Activated CD8-positive, alpha-beta T cell treated with anti-CD3 and anti-CD28 coated beads for 36 hours (primary cell): ENCODE results near the gene SMAD4. TPM values are rescaled to one million over a fixed set of nuclear protein-coding genes. Genes with fewer than 3 reads are reported as not detected.

ENCODE experiments used
- ATAC-seq: fragments of 200-7000 bp; cut with Tn5 transposase; one replicate; pipeline ENCODE4 v1.10.0; 2021; ENCODE audit warnings: mild to moderate bottlenecking, moderate library complexity
- CTCF ChIA-PET: fragments of 350-600 bp; sonication (Branson Sonifier 250); formaldehyde crosslinking; loops from one replicate; lab custom pipeline; 2021; ENCODE audit warnings: antibody characterized with exemption; lab: Charles Lee
- POLR2A ChIA-PET: fragments of 350-600 bp; sonication (Branson Sonifier 250); formaldehyde crosslinking; loops from one replicate; lab custom pipeline; 2021; ENCODE audit warnings: antibody characterized with exemption; lab: Charles Lee
- DNase-seq: peaks from one replicate; pipeline ENCODE4 v3.0.0-alpha.2; 2020
- H3K27ac Mint-ChIP-seq: one replicate; pipeline ENCODE4 v1.8.0; 2021; ENCODE audit warnings: mild to moderate bottlenecking, mixed read lengths
- H3K27me3 Mint-ChIP-seq: one replicate; pipeline ENCODE4 v1.8.0; 2021; ENCODE audit warnings: mixed read lengths
- H3K36me3 Mint-ChIP-seq: one replicate; pipeline ENCODE4 v1.8.0; 2021; ENCODE audit warnings: low read depth, mixed read lengths
- H3K4me1 Mint-ChIP-seq: one replicate; pipeline ENCODE4 v1.8.0; 2021; ENCODE audit warnings: low read depth, mixed read lengths
- H3K4me3 Mint-ChIP-seq: one replicate; pipeline ENCODE4 v1.8.0; 2021; ENCODE audit warnings: mild to moderate bottlenecking, moderate library complexity, mixed read lengths
- H3K9me3 Mint-ChIP-seq: one replicate; pipeline ENCODE4 v1.8.0; 2021; ENCODE audit warnings: mixed read lengths
- intact Hi-C: fragments of 100-400 bp; cut with micrococcal nuclease; formaldehyde crosslinking; loops from one replicate; pipeline ENCODE4 v1.10.0; 2022
- total RNA-seq, 2 experiments: library from RNA; stranded (reverse); gene quantifications; one replicate each; pipeline ENCODE4 v1.2.3, GENCODE V29; 2021
- TF ChIP-seq, protein P1 (sequence below): fragments of 200-600 bp; IDR thresholded peaks from one replicate; pipeline ENCODE4 v1.8.0; 2022; ENCODE audit warnings: antibody characterized with exemption, mild to moderate bottlenecking

SMAD4 gene
- total RNA-seq, 2 experiments from 2014 or later: 68.1 to 71.2 TPM

DNA sequence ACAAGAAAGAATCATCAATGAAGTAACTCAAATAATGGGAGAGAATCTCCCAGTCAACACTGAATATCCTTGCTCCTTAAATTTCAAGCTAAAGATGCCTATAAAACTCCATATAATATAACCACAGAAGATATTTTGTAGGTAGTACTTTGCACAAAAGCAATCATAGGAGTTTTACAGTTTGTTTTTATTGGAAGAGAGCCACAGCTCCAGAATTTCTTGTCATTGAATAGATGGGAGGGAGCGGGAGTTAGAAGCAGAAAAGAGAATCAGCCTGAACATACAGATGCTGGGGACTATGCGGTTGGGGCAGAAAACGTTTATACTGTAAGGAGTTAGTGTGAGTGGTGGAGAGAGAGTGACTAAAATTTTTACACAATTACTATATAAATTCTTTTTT lies 18.3 kb upstream of the SMAD4 start:
- no peak for ATAC-seq
- Mint-ChIP-seq H3K36me3 (peaks cover 4% of the 10 kb centered on the region), H3K27ac (no peak overlapping the region), H3K4me3 (no peak overlapping the region), H3K4me1 (no peaks in the 10 kb centered on the region), H3K27me3 (no peaks in the 10 kb centered on the region), H3K9me3 (no peaks in the 10 kb centered on the region)
- DNase-seq: no peak
- CTCF ChIA-PET: no interaction called here
- POLR2A ChIA-PET: interaction anchor here (0.9 kb wide), 1 partner anchor 35 kb away, joined by 3 read pairs; no protein-coding TSS in a partner anchor
- TF ChIP-seq, protein P1, sequence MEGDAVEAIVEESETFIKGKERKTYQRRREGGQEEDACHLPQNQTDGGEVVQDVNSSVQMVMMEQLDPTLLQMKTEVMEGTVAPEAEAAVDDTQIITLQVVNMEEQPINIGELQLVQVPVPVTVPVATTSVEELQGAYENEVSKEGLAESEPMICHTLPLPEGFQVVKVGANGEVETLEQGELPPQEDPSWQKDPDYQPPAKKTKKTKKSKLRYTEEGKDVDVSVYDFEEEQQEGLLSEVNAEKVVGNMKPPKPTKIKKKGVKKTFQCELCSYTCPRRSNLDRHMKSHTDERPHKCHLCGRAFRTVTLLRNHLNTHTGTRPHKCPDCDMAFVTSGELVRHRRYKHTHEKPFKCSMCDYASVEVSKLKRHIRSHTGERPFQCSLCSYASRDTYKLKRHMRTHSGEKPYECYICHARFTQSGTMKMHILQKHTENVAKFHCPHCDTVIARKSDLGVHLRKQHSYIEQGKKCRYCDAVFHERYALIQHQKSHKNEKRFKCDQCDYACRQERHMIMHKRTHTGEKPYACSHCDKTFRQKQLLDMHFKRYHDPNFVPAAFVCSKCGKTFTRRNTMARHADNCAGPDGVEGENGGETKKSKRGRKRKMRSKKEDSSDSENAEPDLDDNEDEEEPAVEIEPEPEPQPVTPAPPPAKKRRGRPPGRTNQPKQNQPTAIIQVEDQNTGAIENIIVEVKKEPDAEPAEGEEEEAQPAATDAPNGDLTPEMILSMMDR: no peak
- intact Hi-C loops: no loop called here

GRCh38 chr18:51012441-51012840 lies 17.6 kb upstream of the SMAD4 start:
- Mint-ChIP-seq H3K36me3 (peaks cover 4% of the 10 kb centered on the region), H3K4me3 (no peak overlapping the region), H3K9me3 (no peaks in the 10 kb centered on the region), H3K4me1 (no peaks in the 10 kb centered on the region), H3K27me3 (no peaks in the 10 kb centered on the region), H3K27ac (no peak overlapping the region)
- DNase-seq: no peak
- TF ChIP-seq, protein P1: no peak
- intact Hi-C loops: no loop called here
- no peak for ATAC-seq
- ChIA-PET POLR2A (no interaction called here), CTCF (no interaction called here)

GRCh38 chr18:51013259-51013658 lies 16.8 kb upstream of the SMAD4 start:
- no peak overlapping the region for H3K4me3 Mint-ChIP-seq
- H3K27me3 Mint-ChIP-seq: no peaks in the 10 kb centered on the region
- intact Hi-C loops: no loop called here
- ChIA-PET CTCF (no interaction called here), POLR2A (no interaction called here)
- TF ChIP-seq, protein P1: no peak
- no peaks in the 10 kb centered on the region for H3K9me3 Mint-ChIP-seq
- DNase-seq: no peak
- H3K36me3 Mint-ChIP-seq: peaks cover 4% of the 10 kb centered on the region
- no peaks in the 10 kb centered on the region for H3K4me1 Mint-ChIP-seq
- no peak overlapping the region for H3K27ac Mint-ChIP-seq
- no peak for ATAC-seq

DNA sequence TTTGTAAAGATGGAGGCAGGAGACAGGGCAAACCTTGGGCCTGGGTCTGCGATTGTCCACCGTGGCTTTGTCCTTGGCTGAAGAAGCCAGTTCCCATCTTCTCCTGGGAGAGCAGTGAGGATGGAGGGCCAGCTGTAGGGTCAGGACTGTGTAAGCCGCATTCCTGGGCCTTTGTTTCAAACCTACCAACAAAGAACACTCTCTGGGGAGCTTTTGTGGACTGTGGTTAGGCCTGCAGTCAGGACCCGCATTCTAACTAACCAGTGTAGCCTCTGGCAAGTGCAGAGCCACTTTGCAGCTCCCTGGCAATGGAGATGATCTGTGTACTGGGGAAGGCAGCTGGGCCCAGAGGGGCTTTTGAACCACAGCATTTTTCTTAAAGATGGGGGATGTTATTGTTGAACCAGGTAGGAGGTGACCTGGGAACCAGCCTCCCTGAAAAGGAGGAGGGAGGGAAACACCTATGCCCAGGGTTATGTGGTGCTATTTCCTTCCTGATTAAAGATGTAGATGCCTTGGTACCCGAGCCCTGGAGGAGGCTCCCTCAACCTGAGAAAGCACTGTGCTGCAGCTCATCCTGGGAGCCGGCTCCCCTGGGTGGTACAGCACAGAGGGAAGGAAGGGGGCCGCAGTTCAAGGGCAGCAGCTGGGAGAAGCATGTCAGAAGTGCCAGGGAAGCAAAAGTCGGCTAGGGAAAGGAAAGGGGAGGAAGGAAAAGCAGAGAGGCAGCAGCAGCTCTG lies 12.7 kb upstream of the SMAD4 start:
- intact Hi-C loops: no loop called here
- no peaks in the 10 kb centered on the region for H3K4me1 Mint-ChIP-seq
- no peak overlapping the region for H3K27ac Mint-ChIP-seq
- DNase-seq (no peak), ATAC-seq (no peak)
- POLR2A ChIA-PET: interaction anchor here (1.2 kb wide), 1 partner anchor 50 kb away, joined by 5 read pairs; the partner anchor contains the start of gene ELAC1
- no peaks in the 10 kb centered on the region for H3K9me3 Mint-ChIP-seq
- TF ChIP-seq, protein P1: no peak
- no peaks in the 10 kb centered on the region for H3K27me3 Mint-ChIP-seq
- peaks cover 4% of the 10 kb centered on the region for H3K36me3 Mint-ChIP-seq
- no peak overlapping the region for H3K4me3 Mint-ChIP-seq
- CTCF ChIA-PET: no interaction called here

GRCh38 chr18:51020536-51020935 lies 9.5 kb upstream of the SMAD4 start:
- H3K4me3 Mint-ChIP-seq: no peak overlapping the region
- DNase-seq (no peak), ATAC-seq (no peak)
- CTCF ChIA-PET: no interaction called here
- no peak overlapping the region for H3K27ac Mint-ChIP-seq
- TF ChIP-seq, protein P1: no peak
- H3K27me3 Mint-ChIP-seq: no peaks in the 10 kb centered on the region
- peaks cover 8% of the 10 kb centered on the region for H3K36me3 Mint-ChIP-seq
- POLR2A ChIA-PET: interaction anchor here (2.0 kb wide), 1 partner anchor 9 kb away, joined by 7 read pairs; the partner anchor contains the start of gene SMAD4
- no peaks in the 10 kb centered on the region for H3K4me1 Mint-ChIP-seq
- intact Hi-C loops: no loop called here
- H3K9me3 Mint-ChIP-seq: peaks cover 5% of the 10 kb centered on the region
